Mesendoderm (in vitro differentiated cells): ENCODE measurements around the gene FGF8.
A peak's percentile ranks its signal among the peaks of the same experiment; 100 is the strongest.

Experiments used
- DNase-seq: peaks from one replicate; pipeline ENCODE4 v3.0.0; 2013
- H2AK5ac ChIP-seq: 2 replicates; pipeline ENCODE4 v1.6.1; 2013; ENCODE audit warnings: low read length, inconsistent platforms
- H2BK120ac ChIP-seq: 2 replicates; pipeline ENCODE4 v1.6.1; 2013; ENCODE audit warnings: low read depth, mild to moderate bottlenecking, low read length, moderate library complexity, mixed read lengths
- H2BK15ac ChIP-seq: replicated peaks from 2 replicates; pipeline ENCODE4 v1.6.1; 2013; ENCODE audit warnings: low read depth, mild to moderate bottlenecking, moderate library complexity
- H2BK5ac ChIP-seq: 2 replicates; pipeline ENCODE4 v1.6.1; 2013; ENCODE audit warnings: low read length, inconsistent platforms
- H3K18ac ChIP-seq: 2 replicates; pipeline ENCODE4 v1.6.1; 2013; ENCODE audit warnings: mild to moderate bottlenecking, low read length, mixed read lengths
- H3K23ac ChIP-seq: one replicate; pipeline ENCODE4 v1.6.1; 2013; ENCODE audit warnings: low read length
- H3K27ac ChIP-seq: 2 replicates; pipeline ENCODE4 v1.5.1; 2013; ENCODE audit warnings: low read depth, mild to moderate bottlenecking, inconsistent platforms, low read length, moderate library complexity
- H3K27me3 ChIP-seq: 2 replicates; pipeline ENCODE4 v1.6.1; 2013; ENCODE audit warnings: low read length, control low read depth, mild to moderate bottlenecking, inconsistent platforms; ENCODE audit not compliant: insufficient read depth, poor library complexity
- H3K36me3 ChIP-seq: 2 replicates; pipeline ENCODE4 v1.6.1; 2013; ENCODE audit warnings: low read length, inconsistent platforms; ENCODE audit not compliant: control insufficient read depth, insufficient read depth
- H3K4ac ChIP-seq: one replicate; pipeline ENCODE4 v1.6.1; 2013; ENCODE audit warnings: low read depth, mild to moderate bottlenecking, low read length, moderate library complexity
- H3K4me1 ChIP-seq: 2 replicates; pipeline ENCODE4 v1.6.1; 2013; ENCODE audit warnings: low read depth, low read length, inconsistent platforms; ENCODE audit not compliant: control insufficient read depth
- H3K4me2 ChIP-seq: 2 replicates; pipeline ENCODE4 v1.6.1; 2013; ENCODE audit warnings: low read length
- H3K4me3 ChIP-seq: 2 replicates; pipeline ENCODE4 v1.5.1; 2013; ENCODE audit warnings: mild to moderate bottlenecking, low read length
- H3K56ac ChIP-seq: one replicate; pipeline ENCODE4 v1.6.1; 2013; ENCODE audit warnings: low read length
- H3K79me1 ChIP-seq: 2 replicates; pipeline ENCODE4 v1.6.1; 2013; ENCODE audit warnings: low read length, inconsistent platforms
- H3K79me2 ChIP-seq: 2 replicates; pipeline ENCODE4 v1.6.1; 2013; ENCODE audit warnings: mild to moderate bottlenecking, low read length; ENCODE audit not compliant: control insufficient read depth, insufficient read depth
- H3K9ac ChIP-seq: 2 replicates; pipeline ENCODE4 v1.6.1; 2013; ENCODE audit warnings: low read length, inconsistent platforms
- H4K5ac ChIP-seq: one replicate; pipeline ENCODE4 v1.6.1; 2013; ENCODE audit warnings: low read length
- H4K8ac ChIP-seq: one replicate; pipeline ENCODE4 v1.6.1; 2013; ENCODE audit warnings: low read depth, mild to moderate bottlenecking, control low read depth, low read length, moderate library complexity
- WGBS: extraction: QIAGEN DNeasy Blood & Tissue Kit; methylation state at CpG from one replicate; pipeline ENCODE4 v1.1.7; 2013; ENCODE audit warnings: low lambda C conversion rate, missing lambda C conversion rate; ENCODE audit not compliant: insufficient coverage; ENCODE audit errors: extremely low coverage; 5-methylcytosine and 5-hydroxymethylcytosine counted together

The FGF8 gene

GRCh38 chr10:101780187-101780817 lies 4.4 kb upstream of the FGF8 start:
- no peak overlapping the region for H3K4me3 ChIP-seq
- peak overlapping the region; percentile 5 for H2BK5ac ChIP-seq
- no CpG with 5 or more reads among the region's 17 CpGs for WGBS
- peak overlapping the region; percentile 2 for H2BK120ac ChIP-seq
- H3K27me3 ChIP-seq = no peaks in the 10 kb centered on the region
- peaks cover 13% of the 10 kb centered on the region for H3K79me2 ChIP-seq
- H3K18ac ChIP-seq = peak overlapping the region; percentile 19
- H3K4ac ChIP-seq = peak overlapping the region; percentile 1
- H3K9ac ChIP-seq = peak overlapping the region; percentile 32
- H2AK5ac ChIP-seq = no peak overlapping the region
- DNase-seq = peak; percentile 68
- peaks cover 30% of the 10 kb centered on the region for H3K4me1 ChIP-seq
- no peak overlapping the region for H3K23ac ChIP-seq
- peaks cover 5% of the 10 kb centered on the region for H3K79me1 ChIP-seq
- peak overlapping the region; percentile 19 for H3K27ac ChIP-seq
- H4K8ac ChIP-seq = no peak overlapping the region
- H3K56ac ChIP-seq = peak overlapping the region; percentile 78
- H3K4me2 ChIP-seq = peak overlapping the region; percentile 9
- no peak overlapping the region for H2BK15ac ChIP-seq
- H4K5ac ChIP-seq = no peak overlapping the region
- H3K36me3 ChIP-seq = no peaks in the 10 kb centered on the region

GRCh38 chr10:101779544-101780186 lies 3.8 kb upstream of the FGF8 start:
- H3K27me3 ChIP-seq = peaks cover 6% of the 10 kb centered on the region
- no peak overlapping the region for H3K4me3 ChIP-seq
- WGBS = no CpG with 5 or more reads among the region's 51 CpGs

GRCh38 chr10:101778781-101779543 lies 3.0 kb upstream of the FGF8 start:
- H3K23ac ChIP-seq = peak overlapping the region; percentile 48
- peak; percentile 91 for DNase-seq
- H3K79me2 ChIP-seq = peaks cover 13% of the 10 kb centered on the region
- H3K4ac ChIP-seq = no peak overlapping the region
- H4K8ac ChIP-seq = no peak overlapping the region
- H3K27ac ChIP-seq = peak overlapping the region; percentile 96
- peak overlapping the region; percentile 75 for H3K4me2 ChIP-seq
- H3K18ac ChIP-seq = peak overlapping the region; percentile 80
- peak overlapping the region; percentile 92 for H3K56ac ChIP-seq
- H3K27me3 ChIP-seq = peaks cover 13% of the 10 kb centered on the region
- no CpG with 5 or more reads among the region's 58 CpGs for WGBS
- H3K4me1 ChIP-seq = peaks cover 34% of the 10 kb centered on the region
- no peaks in the 10 kb centered on the region for H3K36me3 ChIP-seq
- H3K9ac ChIP-seq = peak overlapping the region; percentile 69
- H2BK5ac ChIP-seq = peak overlapping the region; percentile 92
- peak overlapping the region; percentile 14 for H2BK120ac ChIP-seq
- no peak overlapping the region for H2AK5ac ChIP-seq
- H3K4me3 ChIP-seq = no peak overlapping the region
- H2BK15ac ChIP-seq = no peak overlapping the region
- no peak overlapping the region for H4K5ac ChIP-seq
- peaks cover 5% of the 10 kb centered on the region for H3K79me1 ChIP-seq

More at GRCh38 chr10:101779544-101780186, 3.8 kb upstream of the FGF8 start:
- Histone ChIP-seq H3K79me2 (peaks cover 13% of the 10 kb centered on the region), H3K4me1 (peaks cover 30% of the 10 kb centered on the region), H2AK5ac (no peak overlapping the region), H2BK120ac (peak overlapping the region; percentile 14), H3K4me2 (peak overlapping the region; percentile 75), H3K79me1 (peaks cover 5% of the 10 kb centered on the region), H3K36me3 (no peaks in the 10 kb centered on the region), H2BK5ac (peak overlapping the region; percentile 92), H3K18ac (peak overlapping the region; percentile 80), H3K23ac (peak overlapping the region; percentile 48), H4K5ac (no peak overlapping the region), H3K56ac (peak overlapping the region; percentile 92), H3K27ac (peak overlapping the region; percentile 96), H3K4ac (no peak overlapping the region), H3K9ac (peak overlapping the region; percentile 69), H4K8ac (no peak overlapping the region), H2BK15ac (no peak overlapping the region)
- DNase-seq = peak; percentile 88

- peaks cover 38% of the 10 kb centered on the region for H3K4me1 ChIP-seq
- no peak overlapping the region for H3K27ac ChIP-seq
- peaks cover 17% of the 10 kb centered on the region for H3K27me3 ChIP-seq
These were observed 2.4 kb upstream of the FGF8 start for GRCh38 chr10:101778151-101778780.

GRCh38 chr10:101777619-101778145 lies 1.8 kb upstream of the FGF8 start:
- H3K27me3 ChIP-seq = peaks cover 17% of the 10 kb centered on the region
- H2AK5ac ChIP-seq = no peak overlapping the region
- peaks cover 9% of the 10 kb centered on the region for H3K79me2 ChIP-seq
- no peaks in the 10 kb centered on the region for H3K36me3 ChIP-seq
- WGBS = no CpG with 5 or more reads among the region's 3 CpGs
- H3K4me2 ChIP-seq = no peak overlapping the region
- no peak overlapping the region for H3K9ac ChIP-seq
- H2BK15ac ChIP-seq = no peak overlapping the region
- no peak overlapping the region for H2BK120ac ChIP-seq
- peak overlapping the region; percentile 17 for H2BK5ac ChIP-seq
- no peak overlapping the region for H4K8ac ChIP-seq
- no peak overlapping the region for H4K5ac ChIP-seq
- H3K4me1 ChIP-seq = peaks cover 38% of the 10 kb centered on the region
- H3K4ac ChIP-seq = no peak overlapping the region
- H3K18ac ChIP-seq = no peak overlapping the region
- no peak overlapping the region for H3K4me3 ChIP-seq
- H3K27ac ChIP-seq = no peak overlapping the region
- no peak overlapping the region for H3K56ac ChIP-seq
- no peak overlapping the region for H3K23ac ChIP-seq
- peaks cover 5% of the 10 kb centered on the region for H3K79me1 ChIP-seq
- peak; percentile 37 for DNase-seq

More at GRCh38 chr10:101778151-101778780, 2.4 kb upstream of the FGF8 start:
- WGBS = no CpG with 5 or more reads among the region's 12 CpGs
- Histone ChIP-seq H4K5ac (no peak overlapping the region), H3K36me3 (no peaks in the 10 kb centered on the region), H3K23ac (no peak overlapping the region), H3K4me3 (no peak overlapping the region), H3K79me2 (peaks cover 13% of the 10 kb centered on the region), H2BK15ac (no peak overlapping the region), H3K9ac (no peak overlapping the region), H2AK5ac (no peak overlapping the region), H3K56ac (peak overlapping the region; percentile 10), H2BK5ac (no peak overlapping the region), H4K8ac (no peak overlapping the region), H3K4me2 (peak overlapping the region; percentile 25), H2BK120ac (peak overlapping the region; percentile 29), H3K79me1 (peaks cover 5% of the 10 kb centered on the region), H3K4ac (no peak overlapping the region), H3K18ac (no peak overlapping the region)
- DNase-seq = peak; percentile 18
